ENCODE results near the gene ZBTB7C. TPM values are rescaled to one million over a fixed set of nuclear protein-coding genes. Genes with fewer than 3 reads are reported as not detected.

The ZBTB7C gene
- total and polyA plus RNA-seq, 10 of the 15 experiments (the other 5 are each of a cell fraction or from before 2014, with no cell fraction given) = under 0.01 to 0.08 (median 0.01) TPM; not detected in 7

DNA sequence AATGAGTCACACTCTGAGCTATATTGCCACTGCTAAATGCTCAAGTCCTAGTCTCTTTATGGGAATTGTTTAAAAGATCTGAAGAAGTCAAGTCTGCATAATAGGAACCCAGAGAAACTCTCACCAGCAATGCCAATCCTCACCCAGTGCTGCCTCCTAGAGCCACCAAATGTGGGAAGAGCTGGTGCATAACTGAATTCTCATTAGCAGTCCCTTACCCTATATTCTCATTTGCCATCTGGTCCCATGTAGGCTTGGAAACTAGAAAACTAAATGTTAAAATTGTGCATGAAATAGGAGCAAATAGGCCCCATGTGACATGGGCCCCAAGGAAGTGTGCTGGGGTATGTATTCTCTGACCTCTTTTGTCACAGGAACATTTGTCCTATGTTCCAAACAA is 254.4 kb downstream of the ZBTB7C start (continued):
- TF ChIP-seq, protein P1, sequence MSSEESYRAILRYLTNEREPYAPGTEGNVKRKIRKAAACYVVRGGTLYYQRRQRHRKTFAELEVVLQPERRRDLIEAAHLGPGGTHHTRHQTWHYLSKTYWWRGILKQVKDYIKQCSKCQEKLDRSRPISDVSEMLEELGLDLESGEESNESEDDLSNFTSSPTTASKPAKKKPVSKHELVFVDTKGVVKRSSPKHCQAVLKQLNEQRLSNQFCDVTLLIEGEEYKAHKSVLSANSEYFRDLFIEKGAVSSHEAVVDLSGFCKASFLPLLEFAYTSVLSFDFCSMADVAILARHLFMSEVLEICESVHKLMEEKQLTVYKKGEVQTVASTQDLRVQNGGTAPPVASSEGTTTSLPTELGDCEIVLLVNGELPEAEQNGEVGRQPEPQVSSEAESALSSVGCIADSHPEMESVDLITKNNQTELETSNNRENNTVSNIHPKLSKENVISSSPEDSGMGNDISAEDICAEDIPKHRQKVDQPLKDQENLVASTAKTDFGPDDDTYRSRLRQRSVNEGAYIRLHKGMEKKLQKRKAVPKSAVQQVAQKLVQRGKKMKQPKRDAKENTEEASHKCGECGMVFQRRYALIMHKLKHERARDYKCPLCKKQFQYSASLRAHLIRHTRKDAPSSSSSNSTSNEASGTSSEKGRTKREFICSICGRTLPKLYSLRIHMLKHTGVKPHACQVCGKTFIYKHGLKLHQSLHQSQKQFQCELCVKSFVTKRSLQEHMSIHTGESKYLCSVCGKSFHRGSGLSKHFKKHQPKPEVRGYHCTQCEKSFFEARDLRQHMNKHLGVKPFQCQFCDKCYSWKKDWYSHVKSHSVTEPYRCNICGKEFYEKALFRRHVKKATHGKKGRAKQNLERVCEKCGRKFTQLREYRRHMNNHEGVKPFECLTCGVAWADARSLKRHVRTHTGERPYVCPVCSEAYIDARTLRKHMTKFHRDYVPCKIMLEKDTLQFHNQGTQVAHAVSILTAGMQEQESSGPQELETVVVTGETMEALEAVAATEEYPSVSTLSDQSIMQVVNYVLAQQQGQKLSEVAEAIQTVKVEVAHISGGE (CRISPR knock-in tag; IDR thresholded peaks at IDR 0.05) = no peak

GRCh38 chr18:48153613-48154481 is 255.3 kb downstream of the ZBTB7C start:
- no peak for DNase-seq (ENCODE audit: low read depth, low spot score)

More at GRCh38 chr18:48153613-48154481, 255.3 kb downstream of the ZBTB7C start:
- ChIA-PET POLR2A (no interaction called here), CTCF (no interaction called here), SMC1A (ENCODE audit: uncharacterized antibody, unreplicated experiment) (no interaction called here), RAD21 (ENCODE audit: unreplicated experiment) (no interaction called here)
- Histone ChIP-seq H3K79me2 (ENCODE audit: control insufficient read depth, insufficient read depth, low read length) (no peaks in the 10 kb centered on the region), H3K4me3 (no peak overlapping the region), H3K4me2 (ENCODE audit: control insufficient read depth, insufficient read depth) (no peak overlapping the region), H2AFZ (ENCODE audit: control insufficient read depth, low read depth, low read length) (no peak overlapping the region), H3K36me3 (ENCODE audit: control insufficient read depth in 2 of 2, insufficient read depth in 2 of 2, low read length in 1 of 2) (no peaks in the 10 kb centered on the region), H3K27ac (ENCODE audit: control insufficient read depth, insufficient read depth) (no peak overlapping the region), H3K9ac (ENCODE audit: control insufficient read depth, insufficient read depth, low read length) (no peak overlapping the region), H3K27me3 (replicated peaks in 1 of 2; ENCODE audit: control insufficient read depth in 2 of 2, insufficient read depth in 2 of 2, low read length in 1 of 2) (peaks cover 3 to 4% of the 10 kb centered on the region in 2 experiments; a peak in 3 of 4 replicates), H3K4me1 (ENCODE audit: control insufficient read depth, insufficient read depth, low read length) (no peaks in the 10 kb centered on the region), H4K20me1 (ENCODE audit: control insufficient read depth, insufficient read depth) (no peaks in the 10 kb centered on the region), H3K9me3 (replicated peaks; ENCODE audit: control insufficient read depth, insufficient read depth, low read length) (no peaks in the 10 kb centered on the region)
- no TSS peak for BruUV-seq (replicated peaks)
- ATAC-seq (no peak), FAIRE-seq (no peak)
- TF ChIP-seq SREBF1 (IDR thresholded peaks at IDR 0.05; ENCODE audit: low read length) = no peak
- TF ChIP-seq SMC3 (IDR thresholded peaks at IDR 0.05; ENCODE audit: borderline replicate concordance, low read length) = no peak
- TF ChIP-seq POLR2A (IDR thresholded peaks at IDR 0.05; ENCODE audit: low read depth, low read length) = no peak
- no peak for TF ChIP-seq CEBPB (IDR thresholded peaks at IDR 0.05; ENCODE audit: borderline replicate concordance in 1 of 2, low read depth in 2 of 2, low read length in 2 of 2)
- no peak for TF ChIP-seq SPI1 (IDR thresholded peaks at IDR 0.05; ENCODE audit: borderline replicate concordance, insufficient read depth, low read depth, low read length)
- TF ChIP-seq IRF5 (IDR thresholded peaks at IDR 0.05; ENCODE audit: borderline replicate concordance) = no peak
- TF ChIP-seq TCF3 (IDR thresholded peaks at IDR 0.05; ENCODE audit: borderline replicate concordance, insufficient read depth, low read depth, low read length) = no peak
- TF ChIP-seq NR2F1 (conservative IDR thresholded peaks at IDR 0.05) = no peak
- TF ChIP-seq, protein P2, sequence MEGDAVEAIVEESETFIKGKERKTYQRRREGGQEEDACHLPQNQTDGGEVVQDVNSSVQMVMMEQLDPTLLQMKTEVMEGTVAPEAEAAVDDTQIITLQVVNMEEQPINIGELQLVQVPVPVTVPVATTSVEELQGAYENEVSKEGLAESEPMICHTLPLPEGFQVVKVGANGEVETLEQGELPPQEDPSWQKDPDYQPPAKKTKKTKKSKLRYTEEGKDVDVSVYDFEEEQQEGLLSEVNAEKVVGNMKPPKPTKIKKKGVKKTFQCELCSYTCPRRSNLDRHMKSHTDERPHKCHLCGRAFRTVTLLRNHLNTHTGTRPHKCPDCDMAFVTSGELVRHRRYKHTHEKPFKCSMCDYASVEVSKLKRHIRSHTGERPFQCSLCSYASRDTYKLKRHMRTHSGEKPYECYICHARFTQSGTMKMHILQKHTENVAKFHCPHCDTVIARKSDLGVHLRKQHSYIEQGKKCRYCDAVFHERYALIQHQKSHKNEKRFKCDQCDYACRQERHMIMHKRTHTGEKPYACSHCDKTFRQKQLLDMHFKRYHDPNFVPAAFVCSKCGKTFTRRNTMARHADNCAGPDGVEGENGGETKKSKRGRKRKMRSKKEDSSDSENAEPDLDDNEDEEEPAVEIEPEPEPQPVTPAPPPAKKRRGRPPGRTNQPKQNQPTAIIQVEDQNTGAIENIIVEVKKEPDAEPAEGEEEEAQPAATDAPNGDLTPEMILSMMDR (IDR thresholded peaks at IDR 0.05 in 2 of 3, conservative IDR thresholded peaks at IDR 0.05 in 1 of 3; ENCODE audit: control insufficient read depth in 2 of 3, extremely low read depth in 1 of 3, insufficient read depth in 1 of 3, low read depth in 3 of 3, low read length in 3 of 3) = no peak
- no peak for TF ChIP-seq POLR2AphosphoS2 (IDR thresholded peaks at IDR 0.05; ENCODE audit: low read depth, low read length)
- no peak for TF ChIP-seq CBX3 (IDR thresholded peaks at IDR 0.05; ENCODE audit: borderline replicate concordance, low read depth)
- no peak for TF ChIP-seq WRNIP1 (IDR thresholded peaks at IDR 0.05; ENCODE audit: borderline replicate concordance, low read depth, low read length)
- no peak for TF ChIP-seq NRF1 (conservative IDR thresholded peaks at IDR 0.05; ENCODE audit: low read depth, low read length)
- 13% methylated on average over 7 of the region's 7 CpGs for WGBS (ENCODE audit: insufficient coverage, insufficient replicate concordance, low lambda C conversion rate, missing lambda C conversion rate)
- intact Hi-C loops (cut with micrococcal nuclease; ENCODE audit: unreplicated experiment) (no loop called here), in situ Hi-C loops (cut with MboI) (no loop called here)

Data from GM12878 (cell line).